ENCODE data around the gene ZNF860.

- TF ChIP-seq CTCF (IDR thresholded peaks at IDR 0.05) (no peak), POLR2A (IDR thresholded peaks at IDR 0.05) (no peak), POLR2AphosphoS5 (IDR thresholded peaks at IDR 0.05) (peak; percentile 56)
These were observed 39.6 kb downstream of the ZNF860 start for GRCh38 chr3:32021155-32021554.

Data from prostate gland (tissue), 2 donors.